Keratinocyte (primary cell): Measurements from ENCODE around the gene METTL24. TPM values are rescaled to one million over a fixed set of nuclear protein-coding genes. Genes with fewer than 3 reads are reported as not detected.

Experiments used
- DNase-seq: peaks from one replicate; pipeline ENCODE4 v3.0.0-alpha.2; 2011; ENCODE audit warnings: low read depth, missing footprints, low spot score
- FAIRE-seq: peaks from 2 replicates; lab custom pipeline; 2011; peaks lifted over from hg19 to GRCh38; lab: Jason Lieb, UNC
- H2AFZ ChIP-seq: 2 replicates; pipeline ENCODE4 v1.6.0; 2012; ENCODE audit warnings: low read length, control low read depth, inconsistent platforms; ENCODE audit not compliant: control insufficient read depth
- H3K27ac ChIP-seq: 2 replicates; pipeline ENCODE4 v1.5.1; 2011; ENCODE audit warnings: low read length; ENCODE audit not compliant: control insufficient read depth, insufficient read depth
- H3K27me3 ChIP-seq: 3 replicates; pipeline ENCODE4 v1.6.0; 2011; ENCODE audit warnings: low read length; ENCODE audit not compliant: control insufficient read depth, insufficient read depth; ENCODE audit errors: extremely low read depth
- H3K36me3 ChIP-seq, 2 experiments: 2 replicates in 1 of 2; 3 replicates in 1 of 2; pipeline ENCODE4 v1.5.1; 2011; ENCODE audit warnings: low read length in 2 of 2, mild to moderate bottlenecking in 1 of 2; ENCODE audit not compliant: control insufficient read depth in 2 of 2, insufficient read depth in 2 of 2; ENCODE audit errors: extremely low read depth in 1 of 2
- H3K4me1 ChIP-seq: 3 replicates; pipeline ENCODE4 v1.5.1; 2011; ENCODE audit warnings: low read length; ENCODE audit not compliant: control insufficient read depth, insufficient read depth; ENCODE audit errors: extremely low read depth
- H3K4me2 ChIP-seq: 3 replicates; pipeline ENCODE4 v1.6.0; 2011; ENCODE audit warnings: low read depth, low read length; ENCODE audit not compliant: control insufficient read depth, insufficient read depth; ENCODE audit errors: extremely low read depth
- H3K4me3 ChIP-seq, 3 experiments: fragments of 200-600 bp in 1 of 3; sonication (generic) in 1 of 3; 2 replicates in 2 of 3; 3 replicates in 1 of 3; pipeline ENCODE4 v1.5.1; 2011 to 2016; ENCODE audit warnings: low read length in 3 of 3, mild to moderate bottlenecking in 3 of 3, control low read depth in 2 of 3, inconsistent platforms in 1 of 3, low read depth in 1 of 3, mixed read lengths in 1 of 3, mixed run types in 1 of 3, moderate library complexity in 1 of 3; ENCODE audit not compliant: control insufficient read depth in 2 of 3, insufficient read depth in 2 of 3; ENCODE audit errors: extremely low read depth in 1 of 3
- H3K79me2 ChIP-seq: 2 replicates; pipeline ENCODE4 v1.6.0; 2012; ENCODE audit warnings: low read length; ENCODE audit not compliant: control insufficient read depth, insufficient read depth
- H3K9ac ChIP-seq: 3 replicates; pipeline ENCODE4 v1.6.0; 2011; ENCODE audit warnings: low read length; ENCODE audit not compliant: control insufficient read depth, insufficient read depth; ENCODE audit errors: extremely low read depth
- H3K9me1 ChIP-seq: 3 replicates; pipeline ENCODE4 v1.6.0; 2011; ENCODE audit warnings: low read length; ENCODE audit not compliant: control insufficient read depth, insufficient read depth; ENCODE audit errors: extremely low read depth
- H3K9me3 ChIP-seq: 2 replicates; pipeline ENCODE4 v1.5.1; 2012; ENCODE audit warnings: low read depth, low read length; ENCODE audit not compliant: control insufficient read depth
- H4K20me1 ChIP-seq: 3 replicates; pipeline ENCODE4 v1.6.0; 2011; ENCODE audit warnings: low read length; ENCODE audit not compliant: control insufficient read depth, insufficient read depth; ENCODE audit errors: extremely low read depth
- CTCF ChIP-seq, 3 experiments: IDR thresholded peaks in 1 of 3; conservative IDR thresholded peaks in 1 of 3; optimal IDR thresholded peaks in 1 of 3; 2 replicates in 2 of 3; 3 replicates in 1 of 3; pipeline versions ENCODE3 to v1.5.1; 2011; ENCODE audit warnings: low read length in 3 of 3, mild to moderate bottlenecking in 3 of 3, moderate library complexity in 2 of 3, control low read depth in 1 of 3, inconsistent platforms in 1 of 3; ENCODE audit not compliant: insufficient read depth in 2 of 3; ENCODE audit errors: extremely low read depth in 1 of 3
- EZH2 ChIP-seq: IDR thresholded peaks from one replicate; pipeline ENCODE4 v1.6.1; 2012; ENCODE audit warnings: inconsistent platforms, mild to moderate bottlenecking, low read length, moderate library complexity
- dilution Hi-C: fragments of 300-500 bp; cut with MboI; formaldehyde crosslinking; loops from one replicate; pipeline ENCODE4 v1.7.0; 2020; ENCODE audit warnings: low sequenced_read_pairs; ENCODE audit not compliant: extremely low pct_ligation_motif_present
- polyA plus RNA-seq, 5 experiments: library from polyadenylated mRNA; depleted of rRNA in 3 of 5; stranded (reverse) in 3 of 5; stranded (forward) in 1 of 5; unstranded in 1 of 5; fragments of >200 nt; gene quantifications; 1 replicate in 1 of 5; 2 replicates in 3 of 5; 3 replicates in 1 of 5; pipeline versions ENCODE4 v1.2.1 to v1.2.3, GENCODE V29; 2011 to 2012; ENCODE audit warnings: missing spikeins in 2 of 5, low read depth in 1 of 5, low replicate concordance in 1 of 5

Gene METTL24
- polyA plus RNA-seq, 1 donor (not counting 4 experiments of a cell fraction or from before 2014, with no cell fraction given): not detected

- DNase-seq (no peak), FAIRE-seq (no peak)
- Histone ChIP-seq H2AFZ (no peak overlapping the region), H3K9ac (no peak overlapping the region), H3K9me1 (no peaks in the 10 kb centered on the region), H3K79me2 (no peaks in the 10 kb centered on the region), H3K27ac (no peak overlapping the region), H3K9me3 (no peaks in the 10 kb centered on the region), H3K4me2 (no peak overlapping the region), H3K4me3 (no peak overlapping the region), H3K4me1 (no peaks in the 10 kb centered on the region), H4K20me1 (no peaks in the 10 kb centered on the region), H3K27me3 (no peaks in the 10 kb centered on the region), H3K36me3 (no peaks in the 10 kb centered on the region)
- dilution Hi-C loops: no loop called here
- TF ChIP-seq CTCF (optimal IDR thresholded peaks at IDR 0.05 in 1 of 3, IDR thresholded peaks at IDR 0.05 in 1 of 3, conservative IDR thresholded peaks at IDR 0.05 in 1 of 3; ENCODE audit: extremely low read depth in 1 of 3, insufficient read depth in 2 of 3, low read length in 3 of 3) (no peak), EZH2 (no peak)
Measured at GRCh38 chr6:110340392-110340965, 17.7 kb downstream of the METTL24 start.

- H3K4me1 ChIP-seq: no peaks in the 10 kb centered on the region
- H3K9me3 ChIP-seq: no peaks in the 10 kb centered on the region
- TF ChIP-seq EZH2: no peak
- TF ChIP-seq CTCF (optimal IDR thresholded peaks at IDR 0.05 in 1 of 3, IDR thresholded peaks at IDR 0.05 in 1 of 3, conservative IDR thresholded peaks at IDR 0.05 in 1 of 3; ENCODE audit: extremely low read depth in 1 of 3, insufficient read depth in 2 of 3, low read length in 3 of 3): no peak
- FAIRE-seq (no peak), DNase-seq (no peak)
- no peaks in the 10 kb centered on the region for H3K36me3 ChIP-seq
- no peak overlapping the region for H3K9ac ChIP-seq
- no peak overlapping the region for H2AFZ ChIP-seq
- no peaks in the 10 kb centered on the region for H3K79me2 ChIP-seq
- no peak overlapping the region for H3K4me2 ChIP-seq
- H3K9me1 ChIP-seq: no peaks in the 10 kb centered on the region
- H3K4me3 ChIP-seq: no peak overlapping the region
- peaks cover 4% of the 10 kb centered on the region for H3K27me3 ChIP-seq
- dilution Hi-C loops: no loop called here
- H4K20me1 ChIP-seq: no peaks in the 10 kb centered on the region
- H3K27ac ChIP-seq: no peak overlapping the region
Measured at GRCh38 chr6:110338820-110339470, 19.2 kb downstream of the METTL24 start.
